Endodermal cell (in vitro differentiated cells): ENCODE results near the gene SEMG1. TPM values are rescaled to one million over a fixed set of nuclear protein-coding genes. Genes with fewer than 3 reads are reported as not detected.

ENCODE experiments used
- DNase-seq: peaks from one replicate; pipeline ENCODE4 v3.0.0-alpha.2; 2017
- H3K27ac ChIP-seq: 2 replicates; pipeline ENCODE4 v1.5.1; 2013; ENCODE audit warnings: mild to moderate bottlenecking, low read depth, low read length, moderate library complexity
- H3K27me3 ChIP-seq: 2 replicates; pipeline ENCODE4 v1.6.1; 2013; ENCODE audit warnings: mild to moderate bottlenecking, low read length, moderate library complexity; ENCODE audit not compliant: insufficient read depth, control insufficient read depth, poor library complexity, severe bottlenecking
- H3K36me3 ChIP-seq: 2 replicates; pipeline ENCODE4 v1.7.0; 2013; ENCODE audit warnings: mild to moderate bottlenecking, low read length, moderate library complexity; ENCODE audit not compliant: control insufficient read depth, insufficient read depth
- H3K4me1 ChIP-seq: one replicate; pipeline ENCODE4 v1.7.0; 2013; ENCODE audit warnings: low read length; ENCODE audit not compliant: control insufficient read depth, insufficient read depth
- H3K4me3 ChIP-seq: 2 replicates; pipeline ENCODE4 v1.5.1; 2013; ENCODE audit warnings: mild to moderate bottlenecking, low read length, moderate library complexity
- H3K9ac ChIP-seq: 2 replicates; pipeline ENCODE4 v1.6.1; 2013; ENCODE audit warnings: mild to moderate bottlenecking, low read length, moderate library complexity; ENCODE audit not compliant: poor library complexity, severe bottlenecking; ENCODE audit errors: extremely low read depth
- H3K9me3 ChIP-seq: 2 replicates; pipeline ENCODE4 v1.6.1; 2013; ENCODE audit warnings: mild to moderate bottlenecking, low read length, moderate library complexity; ENCODE audit not compliant: control insufficient read depth
- H3K27ac Mint-ChIP-seq: 2 replicates; pipeline ENCODE4 v1.8.0; 2020; ENCODE audit warnings: mixed read lengths
- H3K27me3 Mint-ChIP-seq: 2 replicates; pipeline ENCODE4 v1.8.0; 2021; ENCODE audit warnings: mild to moderate bottlenecking, mixed read lengths; ENCODE audit not compliant: insufficient read depth
- H3K36me3 Mint-ChIP-seq: 2 replicates; pipeline ENCODE4 v1.8.0; 2020; ENCODE audit warnings: low read depth, mixed read lengths
- H3K4me1 Mint-ChIP-seq: 2 replicates; pipeline ENCODE4 v1.8.0; 2020; ENCODE audit warnings: mixed read lengths
- H3K4me3 Mint-ChIP-seq: 2 replicates; pipeline ENCODE4 v1.8.0; 2020; ENCODE audit warnings: mild to moderate bottlenecking, moderate library complexity, mixed read lengths
- H3K9me3 Mint-ChIP-seq: 2 replicates; pipeline ENCODE4 v1.8.0; 2020; ENCODE audit warnings: mild to moderate bottlenecking, mixed read lengths
- WGBS, 2 experiments: methylation state at CpG; one replicate each; pipeline versions ENCODE4 v1.1.5 to v1.1.7; 2013; ENCODE audit warnings: missing lambda C conversion rate in 2 of 2, mixed read lengths in 1 of 2; ENCODE audit not compliant: insufficient coverage in 1 of 2, insufficient read length in 1 of 2; 5-methylcytosine and 5-hydroxymethylcytosine counted together
- total RNA-seq, 2 donors: library from RNA; stranded (reverse); fragmentation: NEBNext Ultra II Directional in 1 of 2; extraction: Animal tissue kit (Norgen Biotek cat#: 25700) in 1 of 2; gene quantifications; 2 replicates in 1 of 2; 3 replicates in 1 of 2; pipeline ENCODE4 v1.2.1, GENCODE V29; 2021
- TF ChIP-seq, protein P1 (sequence below): fragments of 200-600 bp; sonication (generic); conservative IDR thresholded peaks from 2 replicates; pipeline ENCODE4 v1.5.0; 2021; ENCODE audit warnings: antibody characterized with exemption, mild to moderate bottlenecking

SEMG1 gene
- total RNA-seq, 2 donors from 2014 or later: 0.46 TPM; not detected in 1

- H3K9me3 Mint-ChIP-seq: no peaks in the 10 kb centered on the region
- Histone ChIP-seq H3K9ac (no peak overlapping the region), H3K4me3 (no peak overlapping the region), H3K36me3 (no peaks in the 10 kb centered on the region), H3K4me1 (no peaks in the 10 kb centered on the region), H3K27ac (no peak overlapping the region), H3K27me3 (peaks cover 11% of the 10 kb centered on the region), H3K9me3 (peaks cover 5% of the 10 kb centered on the region)
- H3K27me3 Mint-ChIP-seq: peaks cover 33% of the 10 kb centered on the region
- TF ChIP-seq, protein P1, sequence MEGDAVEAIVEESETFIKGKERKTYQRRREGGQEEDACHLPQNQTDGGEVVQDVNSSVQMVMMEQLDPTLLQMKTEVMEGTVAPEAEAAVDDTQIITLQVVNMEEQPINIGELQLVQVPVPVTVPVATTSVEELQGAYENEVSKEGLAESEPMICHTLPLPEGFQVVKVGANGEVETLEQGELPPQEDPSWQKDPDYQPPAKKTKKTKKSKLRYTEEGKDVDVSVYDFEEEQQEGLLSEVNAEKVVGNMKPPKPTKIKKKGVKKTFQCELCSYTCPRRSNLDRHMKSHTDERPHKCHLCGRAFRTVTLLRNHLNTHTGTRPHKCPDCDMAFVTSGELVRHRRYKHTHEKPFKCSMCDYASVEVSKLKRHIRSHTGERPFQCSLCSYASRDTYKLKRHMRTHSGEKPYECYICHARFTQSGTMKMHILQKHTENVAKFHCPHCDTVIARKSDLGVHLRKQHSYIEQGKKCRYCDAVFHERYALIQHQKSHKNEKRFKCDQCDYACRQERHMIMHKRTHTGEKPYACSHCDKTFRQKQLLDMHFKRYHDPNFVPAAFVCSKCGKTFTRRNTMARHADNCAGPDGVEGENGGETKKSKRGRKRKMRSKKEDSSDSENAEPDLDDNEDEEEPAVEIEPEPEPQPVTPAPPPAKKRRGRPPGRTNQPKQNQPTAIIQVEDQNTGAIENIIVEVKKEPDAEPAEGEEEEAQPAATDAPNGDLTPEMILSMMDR: no peak
- H3K4me1 Mint-ChIP-seq: no peaks in the 10 kb centered on the region
- no peaks in the 10 kb centered on the region for H3K36me3 Mint-ChIP-seq
- 93% methylated on average over 5 to 9 of the region's 9 CpGs for WGBS, 2 experiments
- no peak overlapping the region for H3K27ac Mint-ChIP-seq
- H3K4me3 Mint-ChIP-seq: no peak overlapping the region
- no peak for DNase-seq
Observed at GRCh38 chr20:45230631-45231030, 23.8 kb downstream of the SEMG1 start.

DNA sequence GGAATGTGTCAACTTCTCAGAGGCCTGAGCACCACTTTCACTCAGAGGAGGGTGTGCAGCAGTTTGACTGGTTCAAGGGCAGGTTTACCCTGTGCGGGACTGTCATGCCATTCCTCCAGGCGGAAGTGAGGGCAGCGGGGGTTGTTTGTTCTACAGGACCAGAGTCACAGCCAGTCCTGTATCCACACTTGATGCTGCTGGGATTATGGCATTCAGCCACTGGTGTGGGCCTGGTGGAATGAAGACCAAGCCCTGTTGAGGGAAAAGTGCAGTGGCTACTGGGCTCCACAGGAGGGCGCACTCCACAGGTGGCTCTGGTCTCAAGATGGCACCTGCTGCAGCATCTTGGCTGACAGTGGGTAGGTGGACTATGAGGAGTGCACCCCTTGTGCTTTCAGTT, 29.2 kb downstream of the SEMG1 start:
- no peaks in the 10 kb centered on the region for H3K9me3 Mint-ChIP-seq
- H3K36me3 Mint-ChIP-seq: no peaks in the 10 kb centered on the region
- peaks cover 10% of the 10 kb centered on the region for H3K27me3 Mint-ChIP-seq
- TF ChIP-seq, protein P1: peak; percentile 89
- H3K27me3 ChIP-seq: peaks cover 7% of the 10 kb centered on the region
- no peak overlapping the region for H3K4me3 ChIP-seq
- no peak overlapping the region for H3K9ac ChIP-seq
- peak; percentile 86 for DNase-seq
- H3K4me1 ChIP-seq: no peaks in the 10 kb centered on the region
- H3K4me1 Mint-ChIP-seq: no peaks in the 10 kb centered on the region
- H3K27ac Mint-ChIP-seq: no peak overlapping the region
- H3K36me3 ChIP-seq: no peaks in the 10 kb centered on the region
- peaks cover 5% of the 10 kb centered on the region for H3K9me3 ChIP-seq
- H3K4me3 Mint-ChIP-seq: no peak overlapping the region
- H3K27ac ChIP-seq: no peak overlapping the region
- WGBS, 2 experiments: 77 to 100% methylated on average over 1 to 4 of the region's 4 CpGs

GRCh38 chr20:45238139-45238538, 31.3 kb downstream of the SEMG1 start:
- no peaks in the 10 kb centered on the region for H3K4me1 ChIP-seq
- TF ChIP-seq, protein P1: no peak
- 94 to 100% methylated on average over 1 to 2 of the region's 2 CpGs for WGBS, 2 experiments
- no peaks in the 10 kb centered on the region for H3K4me1 Mint-ChIP-seq
- H3K27me3 ChIP-seq: peaks cover 24% of the 10 kb centered on the region
- no peak for DNase-seq
- H3K27me3 Mint-ChIP-seq: peaks cover 20% of the 10 kb centered on the region
- no peak overlapping the region for H3K27ac ChIP-seq
- no peak overlapping the region for H3K4me3 ChIP-seq
- no peaks in the 10 kb centered on the region for H3K9me3 Mint-ChIP-seq
- no peak overlapping the region for H3K9ac ChIP-seq
- H3K36me3 Mint-ChIP-seq: no peaks in the 10 kb centered on the region
- no peaks in the 10 kb centered on the region for H3K36me3 ChIP-seq
- H3K27ac Mint-ChIP-seq: no peak overlapping the region
- H3K9me3 ChIP-seq: peaks cover 5% of the 10 kb centered on the region
- no peak overlapping the region for H3K4me3 Mint-ChIP-seq
